Renal cortical epithelial cell (primary cell): ENCODE measurements around the gene B3GNT3. TPM values are rescaled to one million over a fixed set of nuclear protein-coding genes. Genes with fewer than 3 reads are reported as not detected.
A peak's percentile ranks its signal among the peaks of the same experiment; 100 is the strongest.
"Not testable (repeated sequence)": the region's sequence is repeated elsewhere in the genome, so short reads cannot be mapped to it uniquely, and the experiment has no call there.

Source experiments
- DNase-seq: peaks from one replicate; pipeline ENCODE4 v3.0.0-alpha.2; 2011; ENCODE audit warnings: low read depth
- total RNA-seq: library from RNA; depleted of rRNA; stranded (reverse); fragments of >200 nt; gene quantifications from 2 replicates; pipeline ENCODE4 v1.2.3, GENCODE V29; 2014

Gene B3GNT3
- total RNA-seq, 1 donor from 2014 or later = 0.80 TPM

DNA sequence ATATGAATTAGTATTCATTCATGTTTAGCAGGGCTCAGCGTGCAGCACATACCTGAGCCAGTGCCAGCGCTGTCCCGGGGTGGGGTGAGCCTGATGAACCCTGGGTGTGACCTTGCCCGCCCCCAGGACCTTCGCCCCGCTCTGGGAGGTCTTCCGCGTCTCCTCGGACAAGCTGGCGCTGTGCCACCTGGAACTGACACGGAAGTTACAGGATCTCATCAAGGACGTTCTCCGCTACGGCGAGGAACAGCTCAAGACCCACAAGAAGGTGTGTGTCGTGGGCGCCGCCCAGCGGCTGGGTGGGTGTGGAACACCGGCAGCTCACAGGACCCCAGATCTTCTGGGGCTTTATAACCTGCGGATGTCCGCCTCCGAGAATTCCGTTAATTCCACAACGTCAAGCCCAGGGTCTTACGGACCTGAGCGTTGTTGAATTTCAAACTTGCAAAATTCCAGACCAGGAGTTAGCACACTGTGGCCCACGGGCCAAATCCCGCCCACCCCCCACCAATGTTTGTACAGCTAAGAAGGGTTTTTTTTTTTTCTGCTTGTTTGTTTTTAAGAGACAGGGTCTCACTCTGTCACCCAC is 28.3 kb upstream of the B3GNT3 start:
- DNase-seq = peak; percentile 73

DNA sequence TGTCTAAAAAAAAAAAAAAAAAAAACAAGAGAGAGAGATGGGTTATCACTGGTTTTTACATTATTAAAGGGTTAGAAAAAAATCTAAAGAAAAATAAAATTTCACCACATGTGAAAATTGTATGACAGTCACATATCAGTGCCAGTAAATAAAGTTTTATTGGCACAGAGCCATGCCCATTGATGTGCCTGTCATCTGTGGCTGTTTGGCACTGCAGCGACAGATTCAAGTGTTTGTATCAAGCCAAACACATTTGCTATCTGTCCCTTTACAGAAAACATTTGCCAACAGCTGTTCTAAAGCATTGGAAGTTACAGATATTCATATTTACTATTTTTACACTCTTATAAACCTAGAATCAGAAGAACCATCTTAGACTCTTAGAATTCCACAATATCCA is 27.4 kb upstream of the B3GNT3 start:
- DNase-seq = no peak

DNA sequence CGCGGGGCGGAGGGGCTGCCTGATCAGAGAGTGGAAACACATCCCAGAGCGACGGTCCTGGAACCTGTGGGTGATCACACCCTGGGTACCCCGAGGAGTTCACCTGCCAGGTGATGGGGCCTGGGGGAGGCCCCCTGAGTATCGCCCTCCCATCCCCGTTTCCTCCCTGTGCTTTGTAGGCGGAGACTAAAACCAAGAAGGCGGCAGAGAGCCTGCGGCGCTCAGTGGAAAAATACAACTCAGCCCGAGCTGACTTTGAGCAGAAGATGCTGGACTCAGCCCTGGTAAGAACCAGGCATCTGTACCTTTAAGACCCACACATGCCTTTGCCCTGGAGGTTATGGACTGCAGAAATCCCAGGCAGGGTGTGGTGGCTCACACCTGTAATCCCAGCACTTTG is 24.3 kb upstream of the B3GNT3 start:
- DNase-seq = no peak

DNA sequence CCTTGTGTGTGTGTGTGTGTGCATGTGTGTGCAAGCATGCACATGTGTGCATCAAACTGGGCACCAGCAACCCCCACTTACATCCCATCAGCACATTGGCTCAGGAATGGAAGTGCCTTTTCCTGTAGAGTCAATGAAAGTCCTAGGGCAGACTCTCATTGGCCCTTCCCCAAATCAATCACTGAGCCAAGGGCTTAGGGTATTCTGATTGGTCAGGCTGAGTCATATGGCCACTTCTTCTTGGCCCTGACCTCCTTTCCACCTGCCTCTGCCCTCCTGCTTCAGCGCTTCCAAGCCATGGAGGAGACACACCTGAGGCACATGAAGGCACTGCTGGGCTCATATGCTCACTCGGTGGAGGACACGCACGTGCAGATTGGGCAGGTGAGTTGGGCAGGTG is 22.8 kb upstream of the B3GNT3 start:
- no peak for DNase-seq

DNA sequence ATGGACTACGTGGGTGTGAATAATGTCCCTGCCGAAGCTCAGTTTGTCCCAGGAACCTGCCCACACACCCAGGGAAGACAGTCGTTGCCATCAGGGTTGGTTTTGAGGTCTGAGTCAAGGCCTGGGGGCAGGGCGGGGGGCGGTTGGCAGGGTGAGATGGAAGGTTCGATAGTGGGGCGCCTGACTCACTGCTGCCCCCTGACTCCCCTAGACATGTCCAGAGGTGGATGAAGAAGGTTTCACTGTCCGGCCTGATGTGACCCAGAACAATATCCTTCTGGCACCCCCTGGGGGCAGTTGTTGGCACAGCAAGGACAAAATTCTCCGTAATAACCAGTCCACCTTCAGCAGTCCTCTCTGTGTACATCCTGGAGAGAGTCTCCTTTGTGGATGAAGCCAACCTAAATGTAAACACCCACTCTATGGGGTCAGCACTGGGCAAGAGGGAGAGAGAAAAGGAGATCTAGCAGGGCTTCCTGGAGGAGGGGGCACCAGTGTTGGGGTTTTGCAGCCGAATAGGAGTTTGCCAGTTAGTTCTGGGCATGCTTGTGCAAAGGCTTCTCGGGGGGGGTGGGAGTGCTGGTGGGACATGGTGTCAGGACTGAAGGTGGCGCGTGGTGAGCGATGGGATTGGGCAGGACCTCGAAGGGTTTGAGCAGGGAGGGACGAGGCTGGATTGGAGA is 19.6 kb upstream of the B3GNT3 start:
- peak; percentile 12 for DNase-seq

DNA sequence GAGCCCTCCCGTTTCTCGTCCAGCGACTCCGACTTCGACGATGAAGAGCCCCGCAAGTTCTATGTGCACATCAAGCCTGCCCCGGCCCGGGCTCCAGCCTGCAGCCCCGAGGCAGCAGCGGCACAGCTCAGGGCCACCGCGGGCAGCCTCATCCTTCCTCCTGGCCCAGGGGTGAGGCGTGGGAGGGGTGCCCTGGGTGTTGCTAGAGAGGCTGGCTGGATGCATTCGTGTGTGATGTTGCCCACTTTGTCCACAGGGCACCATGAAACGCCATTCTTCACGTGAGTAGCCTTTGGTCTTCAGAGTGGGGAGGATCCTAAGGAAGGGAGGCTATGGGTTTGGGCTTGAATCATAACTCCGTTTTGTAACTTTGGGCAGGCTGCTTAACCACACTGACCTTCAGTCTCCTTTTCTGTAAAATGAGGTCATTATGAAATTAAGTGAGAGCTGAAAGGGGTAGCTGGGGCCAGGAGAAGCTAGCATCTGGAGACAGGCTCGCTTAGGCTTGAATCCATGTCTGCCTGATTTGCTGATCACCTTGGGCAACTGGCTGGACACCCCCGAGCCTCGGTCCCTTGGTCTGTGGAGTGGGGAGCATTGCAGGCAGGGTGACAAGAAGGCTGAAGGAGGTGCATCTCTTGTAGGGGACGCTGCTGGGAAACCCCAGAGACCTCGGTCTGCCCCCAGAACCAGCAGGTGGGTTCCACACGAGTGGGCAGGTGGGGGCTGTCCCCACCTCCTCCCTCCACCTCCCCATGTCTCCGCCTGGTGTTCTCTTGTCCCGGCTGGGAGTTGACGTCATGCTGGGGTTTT is 18.7 kb upstream of the B3GNT3 start:
- DNase-seq = no peak

DNA sequence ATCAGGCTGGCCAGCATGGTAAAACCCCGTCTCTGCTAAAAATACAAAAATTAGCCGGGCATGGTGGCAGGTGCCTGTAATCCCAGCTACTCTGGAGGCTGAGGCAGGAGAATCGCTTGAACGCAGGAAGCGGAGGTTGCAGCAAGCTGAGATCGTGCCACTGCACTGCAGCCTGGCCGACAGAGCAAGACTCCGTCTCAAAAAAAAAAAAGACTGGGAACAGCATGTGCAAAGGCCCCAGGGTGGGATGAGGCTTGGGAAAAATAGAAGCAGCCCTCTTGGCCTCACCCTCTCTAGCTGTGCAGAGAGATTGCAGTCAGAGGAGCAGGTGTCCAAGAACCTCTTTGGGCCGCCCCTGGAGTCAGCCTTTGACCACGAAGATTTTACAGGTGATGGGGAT is 17.1 kb upstream of the B3GNT3 start:
- DNase-seq = not testable (repeated sequence)

DNA sequence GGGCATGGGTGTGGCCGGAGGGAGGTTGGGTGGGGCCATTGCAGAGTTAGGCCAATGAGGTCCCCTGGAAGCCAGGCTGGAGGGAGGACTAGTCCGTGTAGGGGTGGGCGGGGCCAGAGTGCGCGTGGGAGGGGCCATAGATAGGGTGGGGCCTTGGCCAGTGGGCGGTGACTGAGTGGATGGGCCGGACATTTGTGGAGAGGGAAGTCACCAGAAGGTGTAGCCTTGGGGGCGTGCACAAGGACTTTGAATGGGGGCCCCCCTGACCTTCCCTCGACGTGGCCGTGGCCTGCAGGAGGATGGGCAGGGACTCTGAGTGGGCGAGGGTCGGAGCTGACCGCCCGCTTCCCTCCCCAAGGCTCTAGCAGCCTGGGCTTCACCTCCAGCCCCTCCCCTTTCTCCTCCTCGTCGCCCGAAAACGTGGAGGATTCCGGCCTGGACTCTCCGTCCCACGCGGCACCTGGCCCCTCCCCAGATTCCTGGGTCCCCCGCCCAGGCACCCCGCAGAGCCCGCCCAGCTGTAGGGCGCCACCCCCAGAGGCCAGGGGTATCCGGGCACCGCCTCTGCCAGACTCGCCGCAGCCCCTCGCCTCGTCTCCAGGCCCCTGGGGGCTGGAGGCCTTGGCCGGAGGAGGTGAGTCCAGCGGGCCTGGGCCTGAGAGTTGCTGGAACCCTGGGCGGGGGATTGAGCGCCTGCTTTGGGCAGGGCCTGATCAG is 16.5 kb upstream of the B3GNT3 start:
- DNase-seq = peak; percentile 47

DNA sequence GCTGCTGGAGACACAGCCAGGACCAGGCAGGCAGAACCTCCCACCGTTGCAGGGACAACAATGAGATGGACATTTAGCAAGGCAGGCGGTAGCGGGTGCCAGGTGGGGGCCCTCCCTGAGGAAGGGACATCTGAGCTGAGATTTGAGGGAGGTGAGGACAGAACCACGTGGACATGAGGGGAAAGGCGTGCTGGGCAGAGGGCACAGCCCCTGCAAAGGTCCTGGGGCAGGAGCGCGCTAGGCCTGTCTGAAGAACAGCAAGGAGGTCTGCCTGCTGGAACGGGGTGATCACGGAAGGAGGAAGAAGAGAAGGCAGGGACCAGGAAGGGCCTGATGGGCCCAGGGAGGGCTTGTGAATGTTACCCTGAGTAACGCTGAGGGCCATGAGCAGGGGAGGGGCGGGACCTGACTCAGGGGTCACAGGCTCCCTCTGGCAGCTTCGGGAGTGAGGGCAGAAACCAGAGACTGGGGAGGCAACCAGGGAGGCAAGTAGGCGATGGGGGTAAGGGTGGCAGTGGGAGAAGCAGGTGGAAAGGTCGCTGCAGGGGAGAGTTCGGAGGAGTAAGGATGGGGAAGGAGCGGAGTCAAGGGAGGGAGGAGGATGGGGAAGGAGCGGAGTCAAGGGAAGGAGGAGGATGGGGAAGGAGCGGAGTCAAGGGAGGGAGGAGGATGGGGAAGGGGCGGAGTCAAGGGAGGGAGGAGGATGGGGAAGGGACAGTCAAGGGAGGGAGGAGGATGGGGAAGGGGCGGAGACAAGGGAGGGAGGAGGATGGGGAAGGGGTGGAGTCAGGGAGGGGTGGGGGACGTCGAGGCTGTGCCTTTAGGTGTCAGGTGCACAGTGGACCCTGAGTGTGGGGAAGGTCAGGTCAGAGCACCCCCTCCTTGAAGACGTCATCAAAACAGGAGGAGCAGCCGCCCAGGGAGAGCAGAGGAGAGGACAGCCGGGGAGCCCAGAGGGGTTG is 15.7 kb upstream of the B3GNT3 start:
- DNase-seq = peak; percentile 46

DNA sequence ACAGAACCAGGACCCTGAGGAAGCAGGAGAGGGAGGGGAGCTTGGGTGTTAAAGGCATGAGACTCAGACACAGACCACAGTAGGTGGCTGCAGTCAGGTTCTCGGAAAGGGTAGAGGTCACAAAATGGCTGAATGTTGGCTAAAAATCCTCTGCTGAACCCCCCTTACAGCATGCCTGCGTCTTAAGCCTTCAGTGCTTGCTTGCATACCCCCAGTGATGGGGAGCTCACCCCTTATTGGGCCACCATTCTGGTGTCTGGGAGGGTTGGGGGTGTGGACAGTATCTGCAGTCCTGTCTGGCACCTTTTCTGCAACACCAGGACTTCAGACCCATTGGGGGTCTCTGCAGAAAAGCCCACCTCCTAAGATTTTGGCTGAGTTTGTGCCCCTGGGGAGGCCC is 14.2 kb upstream of the B3GNT3 start:
- no peak for DNase-seq

DNA sequence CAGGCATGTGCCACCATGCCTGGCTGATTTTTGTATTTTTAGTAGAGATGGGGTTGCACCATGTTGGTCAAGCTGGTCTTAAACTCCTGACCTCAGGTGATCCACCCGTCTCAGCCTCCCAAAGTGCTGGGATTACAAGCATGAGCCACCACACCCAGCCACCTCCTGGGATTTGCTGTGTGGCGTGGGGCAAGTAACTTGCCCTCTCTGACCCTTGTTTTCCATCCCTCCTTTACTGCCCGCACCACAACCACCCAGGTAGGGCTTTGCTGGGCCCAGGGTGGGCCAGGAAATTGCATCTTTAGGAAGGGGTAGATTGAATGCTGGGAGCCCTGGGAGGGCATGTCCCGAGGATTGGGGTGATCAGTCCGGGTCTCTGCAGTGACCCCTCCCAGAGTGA is 11.2 kb upstream of the B3GNT3 start:
- DNase-seq = not testable (repeated sequence)

DNA sequence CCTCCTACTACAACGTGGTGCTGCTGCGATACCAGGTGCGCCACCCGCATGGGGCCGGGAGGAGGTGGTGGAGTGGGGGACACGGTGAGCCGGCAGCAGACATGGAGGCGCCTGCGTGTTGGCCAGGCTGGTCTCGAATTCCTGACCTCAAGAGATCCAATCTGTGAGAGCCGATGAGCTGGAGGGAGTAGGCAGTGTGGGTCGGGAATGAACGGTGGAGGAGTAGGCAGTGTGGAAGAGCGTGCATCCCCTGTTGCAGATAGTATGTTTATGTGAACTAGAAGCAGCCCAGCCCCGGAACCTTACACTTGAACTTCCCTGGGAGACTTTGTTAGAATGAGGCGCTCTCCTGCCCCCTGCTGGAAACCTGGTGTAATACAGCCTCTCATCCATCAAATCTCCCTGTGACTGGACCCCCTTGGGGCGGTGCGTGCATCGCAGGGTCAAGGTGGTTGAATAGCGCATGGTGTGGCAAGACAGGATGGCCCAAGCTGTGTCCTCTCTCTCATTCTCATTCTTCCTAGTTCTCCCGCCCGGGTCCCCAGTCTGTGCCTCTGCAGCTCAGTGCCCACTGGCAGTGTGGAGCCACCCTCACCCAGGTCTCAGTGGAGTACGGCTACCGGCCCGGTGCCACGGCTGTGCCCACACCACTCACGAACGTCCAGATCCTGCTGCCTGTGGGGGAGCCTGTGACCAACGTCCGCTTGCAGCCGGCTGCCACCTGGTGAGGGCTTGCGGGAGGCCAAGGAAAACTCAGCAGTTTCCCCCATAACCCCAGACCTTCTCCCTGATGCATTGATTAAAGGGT is 10.5 kb upstream of the B3GNT3 start:
- peak; percentile 56 for DNase-seq

DNA sequence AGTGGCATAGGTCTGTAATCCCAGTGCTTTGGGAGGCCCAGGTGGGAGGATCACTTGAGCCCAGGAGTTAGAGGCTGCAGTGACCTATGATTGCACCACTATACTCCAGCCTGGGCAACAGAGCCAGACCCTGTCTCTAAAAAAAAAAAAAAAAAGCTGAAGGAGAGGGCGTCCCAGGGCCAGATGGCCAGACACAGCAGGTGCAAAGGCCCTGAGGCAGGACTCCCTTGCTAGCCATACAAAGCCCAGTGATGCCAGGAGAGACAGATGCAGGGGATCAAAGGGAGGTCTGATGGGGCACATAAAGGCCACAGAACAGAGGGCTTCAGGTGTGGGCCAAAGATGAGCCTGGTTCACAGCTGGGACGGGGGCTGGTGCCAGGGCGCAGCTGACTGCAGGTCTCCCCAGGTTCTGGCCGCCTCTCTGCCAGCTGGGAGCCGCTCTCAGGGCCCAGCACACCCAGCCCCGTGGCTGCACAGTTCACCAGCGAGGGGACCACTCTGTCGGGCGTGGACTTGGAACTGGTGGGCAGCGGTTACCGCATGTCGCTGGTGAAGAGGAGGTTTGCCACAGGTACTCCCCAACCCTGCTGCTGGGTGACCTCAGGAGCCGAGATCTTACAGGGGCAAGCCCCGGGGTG is 7.5 kb upstream of the B3GNT3 start:
- DNase-seq = no peak

DNA sequence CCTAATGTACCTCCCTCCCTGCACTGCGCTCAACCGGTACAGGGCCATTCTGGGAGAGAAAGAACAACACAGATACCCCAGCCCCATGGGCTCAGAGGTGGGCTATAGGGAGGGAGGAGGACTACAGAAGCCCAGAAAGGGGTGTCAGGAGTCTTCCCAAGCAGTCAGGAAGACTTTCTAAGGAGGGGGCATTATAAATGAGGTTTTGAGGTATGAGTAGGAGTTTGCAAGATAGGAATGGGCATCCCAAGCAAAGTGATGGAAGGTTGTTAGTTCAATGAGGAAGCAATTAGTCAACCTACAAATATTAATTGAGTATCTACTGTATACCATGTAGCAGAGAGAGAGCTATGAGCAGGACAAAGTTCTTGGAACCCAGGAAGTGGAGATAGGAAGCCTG is 6.3 kb upstream of the B3GNT3 start:
- no peak for DNase-seq

DNA sequence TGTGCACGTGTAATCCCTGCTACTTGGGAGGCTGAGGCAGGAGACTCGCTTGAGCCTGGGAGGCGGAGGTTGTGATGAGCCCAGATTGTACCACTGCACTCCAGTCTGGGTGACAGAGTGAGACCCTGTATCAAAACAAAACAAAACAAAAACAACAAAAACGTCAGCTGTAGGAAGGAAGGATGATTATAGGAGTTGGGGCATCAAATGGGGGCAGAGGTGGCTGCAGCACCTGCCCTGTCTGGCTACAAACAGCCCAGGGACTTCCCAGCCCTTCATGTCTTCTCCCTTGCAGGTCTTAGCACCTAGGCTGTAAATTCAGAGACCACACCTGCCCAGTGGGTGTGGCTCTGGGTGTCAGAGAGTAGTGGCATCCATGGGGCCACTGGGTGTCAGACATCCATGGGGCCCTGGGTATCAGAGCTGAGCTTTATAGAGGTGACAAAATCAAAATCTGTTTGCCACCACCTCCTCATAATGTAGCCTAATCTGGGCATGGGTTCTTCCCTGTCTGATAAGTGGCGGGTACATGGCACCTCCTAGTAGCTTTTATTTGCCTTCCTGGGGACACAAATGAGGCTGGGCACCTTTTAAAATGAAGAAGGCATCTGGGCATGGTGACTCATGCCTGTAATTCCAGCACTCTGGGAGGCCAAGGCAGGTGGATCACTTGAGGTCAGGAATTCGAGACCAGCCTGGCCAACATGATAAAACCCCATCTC is 4.7 kb upstream of the B3GNT3 start:
- DNase-seq = peak; percentile 37

DNA sequence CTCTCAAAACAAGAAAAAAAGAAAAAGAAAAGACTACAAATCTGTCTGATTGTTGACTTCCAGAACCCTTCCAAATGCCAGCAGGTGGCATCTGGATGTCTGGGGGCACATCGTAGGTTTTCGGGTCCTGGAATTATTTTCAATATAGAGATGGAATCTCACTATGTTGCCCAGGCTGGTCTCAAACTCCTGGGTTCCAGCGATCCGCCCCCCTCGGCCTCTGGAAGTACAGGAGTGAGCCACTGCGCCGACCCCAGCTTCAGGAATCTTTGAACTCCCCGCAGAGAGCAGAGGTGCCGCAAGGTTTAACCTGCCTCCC is 567 bp upstream of the B3GNT3 start:
- DNase-seq = no peak

DNA sequence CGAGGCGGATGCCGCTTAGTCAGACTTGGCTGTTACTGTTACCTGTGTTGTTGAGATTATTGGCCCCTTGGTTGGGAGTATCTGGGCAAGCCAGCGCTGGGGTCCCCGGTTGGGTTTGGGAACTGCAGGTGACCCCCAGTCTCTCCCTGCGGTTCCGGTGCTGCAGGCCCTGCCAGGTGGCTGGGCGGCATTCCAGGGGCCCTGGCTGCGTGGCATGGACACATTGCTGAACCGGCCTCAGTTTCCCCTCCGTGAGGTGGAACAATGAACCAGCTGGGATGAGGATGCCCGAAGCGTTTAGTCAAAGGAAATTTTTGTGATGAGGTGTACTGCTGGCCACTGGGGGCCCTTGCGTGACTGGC is 538 bp downstream of the B3GNT3 start:
- DNase-seq = no peak

DNA sequence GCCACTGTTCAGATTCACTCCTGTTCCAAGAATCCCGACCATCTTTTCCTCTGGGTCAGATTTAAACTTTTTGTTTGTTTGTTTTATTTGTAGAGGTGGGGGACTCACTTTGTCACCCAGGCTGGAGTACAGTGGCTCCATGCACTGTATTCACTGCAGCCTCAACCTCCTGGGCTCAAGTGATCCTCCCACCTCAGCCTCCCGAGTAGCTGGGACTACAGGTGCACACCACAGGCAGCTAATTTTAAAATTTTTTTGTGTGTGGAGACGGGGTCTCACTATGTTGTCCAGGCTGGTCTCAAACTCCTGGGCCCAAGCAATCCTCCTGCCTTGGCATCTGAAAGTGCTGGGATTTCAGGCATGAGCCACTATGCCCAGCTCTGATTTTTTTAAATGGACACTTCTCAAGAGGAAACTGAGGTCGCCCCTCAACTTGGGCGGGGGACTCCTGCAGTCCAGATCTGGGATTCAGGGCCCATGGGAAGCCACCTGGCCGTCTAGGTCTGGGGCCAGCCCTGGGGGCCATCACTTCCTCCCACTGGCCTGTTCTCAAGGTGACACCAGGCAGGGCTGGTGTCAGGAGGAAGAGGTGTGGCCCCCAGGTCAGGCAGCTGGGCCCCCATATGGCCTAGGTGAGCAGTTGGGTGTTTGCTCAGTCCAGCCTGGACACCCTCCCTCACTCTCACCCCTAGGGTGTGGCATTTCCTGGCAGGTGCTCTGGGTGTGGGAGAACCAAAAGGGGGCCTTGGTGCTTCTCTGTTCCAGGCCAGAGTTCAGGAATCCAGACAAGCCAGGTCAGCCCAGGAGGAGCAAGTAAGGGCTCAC is 1.3 kb downstream of the B3GNT3 start:
- peak; percentile 8 for DNase-seq
